NOMO-1 (cell line): ENCODE measurements around the gene NCOR1.
A peak's percentile ranks its signal among the peaks of the same experiment; 100 is the strongest.
"Not testable (repeated sequence)": the region's sequence is repeated elsewhere in the genome, so short reads cannot be mapped to it uniquely, and the experiment has no call there.

Experiments used
- DNase-seq, 2 experiments: peaks; one replicate each; lab custom pipeline; 2025; ENCODE audit not compliant: unreplicated experiment in 2 of 2; lab: John Stamatoyannopoulos, UW

Gene NCOR1

DNA sequence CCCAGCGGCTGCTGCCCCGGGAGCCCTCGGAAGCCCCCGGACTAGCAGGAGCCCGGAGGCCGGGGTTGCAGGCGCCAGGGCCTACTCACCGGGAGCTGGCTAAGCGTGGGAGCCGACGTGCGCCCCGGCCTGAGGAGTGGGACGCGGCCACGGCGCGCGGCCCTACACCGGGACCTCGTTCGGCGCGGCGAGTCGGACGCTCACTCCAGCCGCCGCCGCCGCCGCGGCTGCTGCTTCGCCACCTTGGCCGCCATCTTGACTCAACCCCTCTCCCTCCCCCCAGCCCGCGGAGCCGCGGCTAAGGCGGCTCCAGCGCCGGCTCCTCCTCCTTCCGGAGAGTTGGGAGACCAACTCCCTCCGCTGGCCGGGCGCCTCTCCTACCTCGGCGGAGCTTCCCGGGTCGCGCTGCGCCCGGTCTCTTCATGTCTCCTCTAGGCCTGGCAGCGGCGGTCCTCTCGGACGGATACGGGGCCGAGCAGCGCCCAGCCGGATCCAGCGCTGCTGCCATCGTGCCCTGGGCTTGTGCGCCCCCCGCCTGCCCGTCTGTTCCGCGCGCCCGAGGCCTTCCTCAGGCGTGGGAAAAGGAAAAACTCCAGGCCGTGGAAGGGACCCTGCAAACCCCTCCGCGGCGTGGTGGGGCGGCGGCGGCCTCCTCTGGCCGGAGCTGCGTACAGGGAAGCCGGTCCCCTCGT is at the start of gene NCOR1:
NCOR1 (minus strand) TSS at position 262 of the 692 bp plus-strand sequence. CDS start 20,965 bp downstream, outside the sequence.
- peak; percentile 84 to 94 for DNase-seq

DNA sequence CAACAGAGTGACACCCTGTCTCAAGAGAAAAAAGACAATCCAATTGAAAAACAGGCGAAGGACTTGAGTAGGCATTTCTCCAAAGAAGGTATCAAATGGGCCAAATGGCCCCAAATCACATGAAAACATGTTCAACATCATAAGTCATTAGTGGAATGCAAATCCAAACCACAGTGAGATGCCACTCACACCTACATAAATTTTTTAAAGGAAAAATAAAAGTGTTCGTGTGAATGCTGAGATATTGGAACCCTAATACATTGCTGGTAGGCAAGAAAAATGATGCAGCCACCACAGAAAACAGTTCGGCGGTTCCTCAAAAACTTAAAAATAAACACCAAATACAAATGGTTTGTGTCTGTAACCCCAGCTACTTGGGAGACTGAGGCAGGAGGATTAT is 46.9 kb upstream of the NCOR1 start:
- DNase-seq, result no peak

DNA sequence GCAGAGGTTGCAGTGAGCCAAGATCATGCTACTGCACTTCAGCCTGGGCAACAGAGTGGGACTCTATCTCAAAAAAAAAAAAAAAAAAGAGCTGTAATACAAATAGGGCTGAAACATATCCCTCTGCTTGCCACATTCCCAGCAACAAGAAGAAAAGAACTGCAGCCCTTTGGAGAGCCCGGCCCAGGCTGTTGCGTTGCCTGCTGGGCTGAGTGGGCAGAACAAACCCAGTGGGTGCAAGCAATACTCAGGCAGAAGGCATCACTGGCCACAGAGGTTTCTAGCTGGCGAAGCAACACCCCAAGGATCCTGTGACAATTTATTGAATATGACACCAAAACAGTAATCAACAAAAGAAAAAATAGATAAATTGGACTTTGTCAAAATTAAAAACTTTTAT is 45.7 kb upstream of the NCOR1 start:
- DNase-seq, result no peak

DNA sequence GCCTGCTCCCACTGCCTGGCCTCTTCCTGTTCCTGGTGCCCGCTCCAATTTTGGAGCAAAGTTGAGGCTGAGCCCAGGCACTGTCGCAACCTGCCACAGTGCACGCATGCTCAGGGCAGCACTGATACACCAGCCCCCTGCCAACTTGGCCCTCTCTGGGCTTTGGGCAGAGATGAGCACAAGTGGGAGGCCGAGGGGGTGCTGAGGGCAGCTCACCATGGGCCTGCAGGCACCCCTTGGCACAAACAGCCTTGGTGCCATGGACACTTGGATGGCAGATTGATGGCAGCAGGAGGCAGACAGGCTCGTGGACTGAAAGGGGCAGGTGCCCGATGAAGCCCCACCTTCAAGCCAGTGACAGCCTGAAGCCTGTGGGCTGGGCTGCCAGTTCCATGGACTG is 44.6 kb upstream of the NCOR1 start:
- DNase-seq, result no peak

DNA sequence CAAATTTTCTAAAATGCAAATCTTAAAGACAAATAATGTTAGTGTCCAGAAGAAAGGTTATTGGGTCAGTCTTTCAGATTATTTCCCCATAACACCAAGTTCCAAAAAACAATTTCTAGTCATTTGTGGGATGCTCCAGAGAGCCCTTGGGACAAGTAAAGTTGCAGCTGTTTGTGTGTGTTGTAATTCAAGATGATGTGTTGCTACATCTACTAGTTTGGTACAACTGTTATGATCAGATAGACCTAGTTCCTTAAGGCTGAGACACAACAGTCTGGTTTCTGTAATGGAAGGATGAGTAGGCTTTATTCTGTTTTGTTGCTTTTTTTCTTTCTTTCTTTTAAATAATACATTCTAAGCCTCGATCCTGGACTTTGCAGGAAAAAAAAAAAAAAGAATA is 43.6 kb upstream of the NCOR1 start:
- DNase-seq, result no peak

DNA sequence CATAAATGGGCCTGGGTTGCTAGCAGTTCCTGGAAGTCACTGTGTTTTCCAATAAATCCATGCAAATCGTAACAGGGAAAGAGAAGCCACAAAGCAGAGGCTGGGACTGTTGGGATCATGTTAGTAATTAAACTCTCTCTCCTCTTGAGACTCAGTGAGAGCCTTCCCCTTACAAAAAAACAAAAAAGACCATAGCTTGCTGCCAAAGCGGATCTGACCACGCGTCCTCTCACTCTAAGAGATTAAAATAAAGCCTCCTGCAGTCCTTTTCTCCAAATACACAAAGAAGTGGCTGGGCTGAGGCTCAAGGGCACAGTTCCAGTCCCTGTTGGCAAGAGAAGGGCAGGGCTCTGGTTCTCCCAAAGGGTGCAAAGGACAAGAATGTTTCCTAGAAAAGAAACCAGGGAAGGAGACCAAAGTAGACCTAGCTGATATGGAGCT is 40.2 kb upstream of the NCOR1 start:
- no peak for DNase-seq

DNA sequence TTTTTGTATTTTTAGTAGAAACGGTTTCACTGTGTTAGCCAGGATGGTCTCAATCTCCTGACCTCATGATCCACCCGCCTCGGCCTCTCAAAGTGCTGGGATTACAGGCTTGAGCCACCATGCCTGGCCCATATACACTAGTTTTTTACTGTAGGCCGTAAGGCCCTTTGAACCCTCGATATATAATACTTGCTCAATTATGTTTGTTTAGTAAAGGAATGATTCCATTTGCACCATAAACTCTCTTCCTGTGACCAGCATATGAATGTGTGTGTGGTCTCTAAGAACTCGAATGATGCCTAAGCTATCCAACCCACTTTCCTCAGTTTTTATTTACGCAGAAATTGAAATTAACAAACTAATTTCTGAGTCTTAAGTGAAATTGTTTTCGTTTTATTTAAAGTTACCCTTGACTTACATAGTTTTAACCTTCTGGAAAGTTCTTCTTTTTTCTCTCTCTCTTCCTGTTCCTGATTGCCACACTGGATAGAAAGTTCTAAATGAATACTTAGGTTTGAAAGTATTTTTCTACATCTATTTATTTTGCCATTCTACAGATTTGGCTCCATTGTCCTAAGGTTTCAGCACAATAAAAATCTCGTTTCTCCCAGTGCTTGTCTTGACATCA is 39.6 kb upstream of the NCOR1 start:
- peak in 1 of 2 experiments; percentile 26 for DNase-seq

DNA sequence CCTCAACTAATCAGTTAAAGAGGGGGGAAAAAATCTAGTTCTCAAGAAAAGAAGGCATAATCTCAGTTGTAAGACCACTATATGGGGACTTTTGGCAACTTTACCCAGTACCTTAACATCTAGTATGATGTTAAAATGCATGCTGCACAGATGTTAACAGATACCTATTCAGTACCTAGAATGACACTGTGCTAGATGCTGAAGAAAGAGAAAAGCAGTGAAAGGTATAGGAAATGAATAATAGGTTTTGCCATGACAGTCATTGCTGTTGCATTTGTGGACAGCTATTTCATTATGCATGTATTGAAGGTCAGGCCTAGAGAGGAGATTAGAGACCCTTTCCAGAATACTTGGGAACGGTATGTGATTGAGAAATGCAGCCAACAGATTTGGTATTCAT is 36.2 kb upstream of the NCOR1 start:
- DNase-seq, result no peak

DNA sequence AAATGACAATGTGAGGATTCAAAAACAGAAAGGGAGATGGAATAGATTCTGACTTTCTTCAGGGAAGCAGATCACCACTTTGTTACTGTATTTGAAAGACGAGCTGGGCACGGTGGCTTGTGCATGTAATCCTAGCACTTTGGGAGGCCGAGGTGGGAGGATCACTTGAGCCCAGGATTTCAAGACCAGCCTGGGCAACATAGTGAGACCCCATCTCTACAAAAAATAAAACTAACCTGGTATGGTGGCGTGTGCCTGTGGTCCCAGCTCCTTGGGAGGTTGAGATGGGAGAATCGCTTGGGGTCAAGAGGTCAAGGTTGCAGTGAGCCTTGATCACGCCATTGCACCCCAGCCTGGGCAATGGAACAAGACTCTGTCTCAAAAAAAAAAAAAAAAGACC is 35.7 kb upstream of the NCOR1 start:
- no peak for DNase-seq

DNA sequence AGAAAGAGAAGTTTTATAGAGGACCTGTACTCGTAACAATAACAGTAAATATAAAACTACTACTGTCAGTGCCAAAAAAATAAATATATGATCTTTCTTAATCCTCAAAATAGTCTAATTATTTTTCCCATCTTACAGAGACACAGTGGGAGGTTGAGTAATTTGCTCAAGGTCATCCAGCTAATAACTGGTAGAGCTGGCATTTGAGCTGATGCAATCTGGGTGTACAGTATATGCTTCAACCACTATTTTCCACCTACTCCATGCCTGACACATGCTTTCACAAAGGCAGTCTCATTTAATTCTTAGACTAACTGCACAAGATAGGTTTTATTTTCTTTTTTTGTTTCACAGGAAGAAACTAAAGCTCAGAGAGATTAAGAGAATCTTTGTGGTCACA is 35.3 kb upstream of the NCOR1 start:
- DNase-seq, result no peak

DNA sequence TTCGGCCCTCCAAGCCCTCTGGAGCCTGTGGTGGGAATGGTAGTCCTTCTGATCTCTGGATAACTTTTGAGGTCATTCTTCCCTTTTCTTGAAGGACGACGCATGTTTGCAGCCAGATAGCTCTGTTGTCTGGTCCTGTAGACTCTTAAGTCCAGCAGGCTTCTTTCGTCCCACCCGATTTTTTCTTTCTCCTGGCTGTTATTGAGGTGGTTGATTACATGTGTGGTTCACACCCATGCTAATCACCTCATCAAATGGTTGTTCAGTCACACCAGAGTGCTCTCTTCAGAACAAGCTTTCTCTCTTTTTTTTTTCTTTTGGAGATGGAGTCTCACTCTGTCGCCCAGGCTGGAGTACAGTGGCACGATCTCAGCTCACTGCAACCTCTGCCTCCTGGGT is 32.3 kb upstream of the NCOR1 start:
- no peak for DNase-seq

DNA sequence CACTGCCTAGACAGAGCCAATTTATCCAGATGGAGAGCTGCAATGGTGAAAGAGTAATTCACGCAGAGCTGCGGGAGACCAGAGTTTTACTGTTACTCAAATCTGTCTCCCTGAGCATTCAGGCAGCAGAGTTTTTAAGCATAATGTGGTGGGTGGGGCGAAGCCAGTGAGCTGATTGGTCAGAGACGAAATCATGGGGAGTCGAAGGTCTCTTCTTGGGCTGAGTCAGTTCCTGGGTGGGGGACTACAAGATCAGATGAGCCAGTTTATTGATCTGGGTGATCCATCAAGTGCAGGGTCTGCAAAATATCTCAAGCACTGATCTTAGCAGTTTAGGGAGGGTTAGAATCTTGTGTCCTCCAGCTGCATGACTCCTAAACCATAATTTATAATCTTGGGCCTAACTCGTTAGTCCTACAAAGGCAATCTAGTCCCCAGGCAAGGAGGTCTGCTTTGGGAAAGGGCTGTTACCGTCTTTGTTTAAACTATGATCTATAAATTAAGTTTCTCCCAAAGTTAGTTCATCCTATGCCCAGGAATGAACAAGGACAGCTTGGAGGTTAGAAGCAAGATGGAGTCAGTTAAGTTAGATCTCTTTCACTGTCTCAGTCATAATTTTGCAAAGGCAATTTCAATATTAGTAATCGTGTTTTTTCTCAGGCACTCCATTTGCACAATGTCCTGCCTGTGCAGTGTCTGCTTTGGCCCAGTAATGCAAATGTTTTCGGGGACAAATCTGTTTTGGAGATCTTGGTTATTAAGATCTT is 28.6 kb upstream of the NCOR1 start:
- no peak for DNase-seq

DNA sequence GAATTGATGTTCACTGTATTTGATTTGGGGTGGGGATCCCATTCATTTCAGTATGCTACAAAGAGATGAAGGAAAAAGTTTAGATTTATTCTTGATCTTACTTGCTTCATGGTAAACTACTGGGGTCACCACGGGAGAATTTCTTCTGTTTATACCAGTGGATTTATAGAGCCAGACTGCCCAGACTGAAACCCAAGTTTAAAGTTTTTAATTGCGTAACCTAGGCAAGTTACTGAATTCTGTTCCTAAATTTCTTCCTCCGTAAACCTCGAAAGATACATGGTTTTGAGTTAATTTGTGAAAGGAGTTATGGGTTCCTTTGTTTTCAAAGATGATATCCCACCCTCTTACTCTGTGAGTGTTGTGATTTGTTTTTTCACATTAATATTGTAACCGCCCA is 28.1 kb upstream of the NCOR1 start:
- peak in 1 of 2 experiments; percentile 4 for DNase-seq

DNA sequence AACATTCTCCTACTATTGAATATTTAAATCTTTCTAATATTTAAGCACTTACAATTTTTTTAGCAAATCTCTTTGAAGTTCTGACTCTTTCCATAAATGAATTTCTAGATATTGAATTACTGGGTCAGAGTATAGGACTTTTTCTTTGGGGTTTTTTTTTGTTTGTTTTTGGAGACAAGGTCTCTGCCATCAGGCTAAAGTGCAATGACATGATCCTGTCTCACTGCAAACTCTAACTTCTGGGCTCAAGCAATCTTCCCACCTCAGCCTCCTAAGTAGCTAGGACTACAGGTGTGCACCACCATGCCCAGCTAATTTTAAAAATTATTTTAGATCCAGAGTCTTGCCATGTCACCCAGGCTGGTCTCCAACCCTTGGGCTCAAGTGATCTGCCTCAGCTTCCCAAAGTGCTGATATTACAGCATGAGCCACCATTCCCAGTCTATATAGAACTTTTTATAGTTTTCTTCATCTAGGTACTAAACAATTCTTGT is 26.6 kb upstream of the NCOR1 start:
- no peak for DNase-seq

DNA sequence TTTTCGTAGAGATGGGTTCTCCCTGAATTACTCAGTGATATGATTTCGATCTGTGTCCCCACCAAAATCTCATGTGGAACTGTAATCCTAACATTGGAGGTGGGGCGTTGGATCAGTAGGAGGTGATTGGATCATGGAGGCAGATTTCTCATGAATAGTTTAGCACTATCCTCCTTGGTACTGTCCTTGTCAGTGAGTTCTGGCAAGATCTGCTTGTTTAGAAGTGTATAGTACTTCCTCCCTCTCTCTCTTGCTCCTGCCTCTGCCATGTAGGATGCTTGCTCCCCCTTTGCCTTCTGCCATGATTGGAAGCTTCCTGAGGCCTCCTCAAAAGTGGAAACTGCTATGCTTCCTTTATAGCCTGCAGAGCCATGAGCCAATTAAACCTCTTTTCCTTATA is 24.6 kb upstream of the NCOR1 start:
- no peak for DNase-seq

DNA sequence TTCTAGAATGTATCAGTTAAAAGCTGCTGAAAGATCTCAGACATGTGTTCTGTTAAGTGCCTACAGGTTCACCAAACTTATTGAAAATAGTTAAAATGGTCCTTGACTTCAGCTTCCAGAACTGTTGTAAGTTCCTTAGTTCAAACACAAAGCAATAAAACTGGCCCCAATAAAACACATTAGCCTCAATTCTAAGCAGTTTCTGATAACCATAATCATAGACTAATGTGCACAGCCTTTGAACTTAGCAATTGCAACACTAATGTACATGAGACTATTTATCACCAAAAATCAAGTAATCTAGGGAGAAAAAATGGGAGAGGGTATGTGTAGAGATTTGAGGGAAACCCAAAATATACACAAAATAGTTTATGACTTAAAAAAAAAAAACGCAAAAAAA is 17.1 kb upstream of the NCOR1 start:
- no peak for DNase-seq

DNA sequence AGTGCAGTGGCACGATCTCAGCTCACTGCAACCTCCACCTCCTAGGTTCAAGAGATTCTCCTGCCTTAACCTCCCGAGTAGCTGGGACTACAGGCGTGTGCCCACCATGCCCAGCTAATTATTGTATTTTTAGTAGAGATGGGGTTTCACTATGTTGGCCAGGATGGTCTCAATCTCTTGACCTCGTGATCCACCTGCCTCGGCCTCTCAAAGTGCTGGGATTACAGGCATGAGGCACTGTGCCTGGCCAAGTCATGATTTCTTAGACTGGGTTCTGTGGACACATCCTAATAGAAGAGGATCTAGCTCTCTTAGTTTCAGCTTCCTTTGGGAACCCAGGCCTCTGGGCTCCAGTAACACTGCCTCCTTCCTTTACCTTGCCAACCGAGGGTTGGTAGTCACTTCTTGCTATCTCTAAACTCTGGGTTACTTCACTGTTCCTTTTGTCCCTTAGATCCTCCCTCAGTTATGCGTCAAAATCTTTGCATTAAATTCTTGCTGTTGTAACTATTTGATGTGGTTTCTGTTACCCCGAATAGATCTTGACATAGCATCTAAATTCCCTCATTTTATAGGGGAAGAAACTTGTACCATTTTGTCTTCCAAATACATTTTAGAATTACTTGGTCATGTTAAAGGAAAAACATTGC is 14.7 kb upstream of the NCOR1 start:
- not testable (repeated sequence) for DNase-seq

DNA sequence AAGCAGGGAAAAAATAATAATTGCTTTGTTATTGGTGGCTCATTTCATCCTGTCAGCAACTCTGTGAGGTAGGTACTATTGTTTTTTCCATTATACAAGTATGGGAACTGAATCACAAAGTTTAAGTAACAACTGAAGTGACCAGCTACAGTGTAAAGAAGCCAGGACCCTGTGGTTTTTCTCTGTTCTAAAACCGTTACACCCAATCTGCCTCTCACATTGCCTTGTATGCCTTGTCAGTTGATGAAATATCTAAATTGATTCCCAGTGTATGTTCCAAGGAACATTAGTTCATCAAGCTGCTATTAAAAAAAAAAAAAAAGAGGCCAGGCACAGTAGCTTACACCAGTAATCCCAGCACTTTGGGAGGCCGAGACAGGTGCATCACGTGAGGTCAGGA is 7.1 kb upstream of the NCOR1 start:
- DNase-seq, result no peak

DNA sequence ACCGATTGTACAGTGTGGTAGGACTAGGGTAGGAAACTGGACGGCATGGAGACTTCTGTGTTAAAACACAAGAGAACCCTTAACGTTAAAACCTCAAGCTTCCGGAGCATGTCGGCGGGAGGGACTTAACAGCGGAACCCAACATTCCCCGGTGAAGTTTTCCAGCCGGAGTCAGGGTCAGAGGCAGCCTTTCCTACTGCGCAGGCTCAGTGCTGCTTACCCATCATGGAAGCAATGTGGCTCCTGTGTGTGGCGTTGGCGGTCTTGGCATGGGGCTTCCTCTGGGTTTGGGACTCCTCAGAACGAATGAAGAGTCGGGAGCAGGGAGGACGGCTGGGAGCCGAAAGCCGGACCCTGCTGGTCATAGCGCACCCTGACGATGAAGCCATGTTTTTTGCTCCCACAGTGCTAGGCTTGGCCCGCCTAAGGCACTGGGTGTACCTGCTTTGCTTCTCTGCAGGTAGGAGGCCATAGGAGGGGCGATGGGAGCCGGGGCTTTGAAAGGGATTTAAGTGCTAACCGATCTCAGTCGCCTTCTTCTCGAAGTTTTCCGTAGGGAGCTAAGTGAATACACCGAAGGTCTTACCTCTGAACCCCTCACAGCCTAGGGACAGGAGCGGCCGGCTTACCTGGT is 1.8 kb upstream of the NCOR1 start, which contains the start of gene PIGL:
PIGL (plus strand) TSS at position 209 of the 634 bp plus-strand sequence; CDS start at position 226, 17 bp downstream.
- DNase-seq, result peak; percentile 75 to 86

DNA sequence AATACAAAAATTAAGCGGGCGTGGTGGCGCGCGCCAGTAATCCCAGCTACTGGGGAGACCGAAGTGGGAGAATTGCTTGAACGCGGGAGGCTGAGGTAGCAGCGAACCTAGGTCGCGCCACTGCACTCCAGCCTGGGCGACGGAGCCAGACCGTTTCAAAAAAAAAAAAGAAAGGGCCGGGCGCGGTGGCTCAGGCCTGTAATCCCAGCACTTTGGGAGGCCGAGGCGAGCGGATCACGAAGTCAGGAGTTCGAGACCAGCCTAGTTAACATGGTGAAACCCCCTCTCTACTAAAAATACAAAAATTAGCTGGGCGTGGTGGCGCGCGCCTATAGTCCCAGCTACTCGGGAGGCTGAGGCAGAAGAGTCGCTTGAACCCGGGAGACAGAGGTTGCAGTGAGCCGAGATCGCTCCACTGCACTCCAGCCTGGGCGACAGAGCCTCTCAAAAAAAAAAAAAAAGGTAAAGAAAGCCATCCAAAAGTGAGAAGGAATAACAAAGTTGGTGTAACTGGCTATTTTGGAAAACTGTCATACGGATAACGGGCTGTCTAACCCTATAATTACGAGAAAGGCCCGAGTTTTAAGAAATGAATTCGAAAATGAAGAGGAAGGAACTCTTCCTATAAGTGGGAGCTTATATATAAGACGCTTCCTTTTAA is 1.1 kb upstream of the NCOR1 start:
- DNase-seq, result not testable (repeated sequence)
